Fibroblast of lung (primary cell): ENCODE data around the gene TCF7L1. TPM values are rescaled to one million over a fixed set of nuclear protein-coding genes. Genes with fewer than 3 reads are reported as not detected.
"Not testable (repeated sequence)": the region's sequence is repeated elsewhere in the genome, so short reads cannot be mapped to it uniquely, and the experiment has no call there.

ENCODE experiments used
- DNase-seq, 2 donors: peaks; one replicate each; pipeline versions ENCODE4 v3.0.0 to v3.0.0-alpha.2; 2010; ENCODE audit warnings: low read depth in 2 of 2
- H2AFZ ChIP-seq: 2 replicates; pipeline ENCODE4 v1.5.1; 2012; ENCODE audit warnings: low read length, control low read depth, inconsistent platforms
- H3K27ac ChIP-seq: 2 replicates; pipeline ENCODE4 v1.5.1; 2011; ENCODE audit warnings: low read length, control low read depth; ENCODE audit not compliant: insufficient read depth
- H3K27me3 ChIP-seq: 2 replicates; pipeline ENCODE4 v1.5.1; 2011; ENCODE audit warnings: mild to moderate bottlenecking, low read length; ENCODE audit not compliant: control insufficient read depth, insufficient read depth
- H3K36me3 ChIP-seq: 2 replicates; pipeline ENCODE4 v1.5.1; 2011; ENCODE audit warnings: low read length; ENCODE audit not compliant: control insufficient read depth, insufficient read depth
- H3K4me1 ChIP-seq: 2 replicates; pipeline ENCODE4 v1.5.1; 2011; ENCODE audit warnings: low read length; ENCODE audit not compliant: control insufficient read depth, insufficient read depth; ENCODE audit errors: extremely low read depth
- H3K4me2 ChIP-seq: 2 replicates; pipeline ENCODE4 v1.5.1; 2011; ENCODE audit warnings: low read length, control low read depth; ENCODE audit not compliant: insufficient read depth; ENCODE audit errors: extremely low read depth
- H3K4me3 ChIP-seq, 4 experiments: fragments of 200-600 bp in 1 of 4; sonication (generic) in 1 of 4; replicated peaks in 1 of 4; 2 replicates each; pipeline ENCODE4 v1.5.1; 2011 to 2016; ENCODE audit warnings: low read length in 4 of 4, low read depth in 3 of 4, mild to moderate bottlenecking in 3 of 4, control low read depth in 2 of 4, inconsistent platforms in 1 of 4, mixed read lengths in 1 of 4; ENCODE audit not compliant: insufficient read depth in 1 of 4; ENCODE audit errors: control extremely low read depth in 1 of 4
- H3K79me2 ChIP-seq: 2 replicates; pipeline ENCODE4 v1.5.1; 2012; ENCODE audit warnings: mild to moderate bottlenecking, low read length, inconsistent platforms; ENCODE audit not compliant: control insufficient read depth, insufficient read depth
- H3K9ac ChIP-seq: 2 replicates; pipeline ENCODE4 v1.5.1; 2011; ENCODE audit warnings: mild to moderate bottlenecking, low read length, control low read depth; ENCODE audit not compliant: insufficient read depth
- H3K9me3 ChIP-seq: 2 replicates; pipeline ENCODE4 v1.5.1; 2012; ENCODE audit warnings: low read depth, low read length; ENCODE audit not compliant: control insufficient read depth, insufficient read depth
- H4K20me1 ChIP-seq: 2 replicates; pipeline ENCODE4 v1.5.1; 2011; ENCODE audit warnings: low read length; ENCODE audit not compliant: control insufficient read depth, insufficient read depth; ENCODE audit errors: extremely low read depth
- EZH2 ChIP-seq: IDR thresholded peaks from 2 replicates; pipeline ENCODE4 v1.5.1; 2012; ENCODE audit warnings: low read length, control low read depth, mild to moderate bottlenecking; ENCODE audit errors: missing control alignments
- polyA plus RNA-seq, 2 donors: library from polyadenylated mRNA; depleted of rRNA in 1 of 2; stranded (reverse) in 1 of 2; unstranded in 1 of 2; fragments of >200 nt; gene quantifications; 2 replicates each; pipeline ENCODE4 v1.2.1, GENCODE V29; 2011 to 2012; ENCODE audit warnings: missing spikeins in 1 of 2
- total RNA-seq: library from RNA; depleted of rRNA; stranded (reverse); fragments of >200 nt; gene quantifications from 2 replicates; pipeline ENCODE4 v1.2.1, GENCODE V29; 2014
- TF ChIP-seq, protein P1 (sequence below), 2 donors: IDR thresholded peaks in 1 of 2; conservative IDR thresholded peaks in 1 of 2; 1 replicate in 1 of 2; 2 replicates in 1 of 2; pipeline ENCODE4 v1.5.1; 2011 to 2012; ENCODE audit warnings: low read length in 2 of 2, control low read depth in 1 of 2, inconsistent platforms in 1 of 2, low read depth in 1 of 2, mild to moderate bottlenecking in 1 of 2

TCF7L1 gene
- total and polyA plus RNA-seq, 2 donors (not counting 1 experiment from before 2014, with no cell fraction given): 0.83 to 1.5 TPM

DNA sequence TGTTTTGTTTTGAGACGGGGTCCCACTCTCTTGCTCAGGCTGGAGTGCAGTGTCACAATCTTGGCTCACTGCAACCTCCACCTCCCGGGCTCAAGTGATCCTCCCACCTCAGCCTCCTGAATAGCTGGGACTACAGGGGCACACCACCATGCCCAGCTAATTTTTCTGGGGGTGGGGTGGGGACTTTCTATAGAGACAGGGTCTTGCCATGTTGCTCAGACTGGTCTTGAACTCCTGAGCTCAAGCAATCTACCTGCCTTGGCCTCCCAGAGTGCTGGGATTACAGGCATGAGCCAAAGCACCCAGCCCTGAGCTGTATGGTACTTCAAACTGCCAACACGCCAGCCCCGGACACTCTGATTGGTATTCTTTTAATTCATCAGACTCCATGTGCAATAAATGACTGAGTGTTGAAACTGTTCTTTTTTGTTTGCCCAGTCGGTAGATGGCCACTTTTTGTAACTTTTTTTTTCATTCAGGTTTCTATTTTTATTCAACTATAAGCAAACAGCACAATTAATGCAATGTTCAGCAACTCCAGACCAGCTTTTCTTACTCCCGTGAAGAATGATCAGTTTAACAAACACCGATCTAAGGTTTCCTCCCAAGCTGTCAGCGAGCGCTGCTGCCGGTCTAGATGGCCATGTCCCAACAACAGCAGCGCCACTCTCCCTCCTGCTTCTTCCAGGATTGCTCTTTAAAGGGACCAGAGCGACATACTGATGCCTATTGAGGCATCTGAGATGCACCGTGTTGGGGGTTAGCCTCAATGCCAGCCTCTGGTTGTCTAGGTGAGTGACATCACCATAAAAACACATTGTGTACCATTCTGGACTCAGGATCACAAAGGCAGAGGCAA is 207.1 kb downstream of the TCF7L1 start:
- peak overlapping the region; percentile 3 for H3K4me2 ChIP-seq
- H2AFZ ChIP-seq: no peak overlapping the region
- H3K4me3 ChIP-seq: peak overlapping the region in 1 of 4 experiments; percentile 1
- TF ChIP-seq, protein P1, sequence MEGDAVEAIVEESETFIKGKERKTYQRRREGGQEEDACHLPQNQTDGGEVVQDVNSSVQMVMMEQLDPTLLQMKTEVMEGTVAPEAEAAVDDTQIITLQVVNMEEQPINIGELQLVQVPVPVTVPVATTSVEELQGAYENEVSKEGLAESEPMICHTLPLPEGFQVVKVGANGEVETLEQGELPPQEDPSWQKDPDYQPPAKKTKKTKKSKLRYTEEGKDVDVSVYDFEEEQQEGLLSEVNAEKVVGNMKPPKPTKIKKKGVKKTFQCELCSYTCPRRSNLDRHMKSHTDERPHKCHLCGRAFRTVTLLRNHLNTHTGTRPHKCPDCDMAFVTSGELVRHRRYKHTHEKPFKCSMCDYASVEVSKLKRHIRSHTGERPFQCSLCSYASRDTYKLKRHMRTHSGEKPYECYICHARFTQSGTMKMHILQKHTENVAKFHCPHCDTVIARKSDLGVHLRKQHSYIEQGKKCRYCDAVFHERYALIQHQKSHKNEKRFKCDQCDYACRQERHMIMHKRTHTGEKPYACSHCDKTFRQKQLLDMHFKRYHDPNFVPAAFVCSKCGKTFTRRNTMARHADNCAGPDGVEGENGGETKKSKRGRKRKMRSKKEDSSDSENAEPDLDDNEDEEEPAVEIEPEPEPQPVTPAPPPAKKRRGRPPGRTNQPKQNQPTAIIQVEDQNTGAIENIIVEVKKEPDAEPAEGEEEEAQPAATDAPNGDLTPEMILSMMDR (conservative IDR thresholded peaks at IDR 0.05 in 1 of 2, IDR thresholded peaks at IDR 0.05 in 1 of 2; ENCODE audit: low read depth in 1 of 2, low read length in 2 of 2): no peak
- no peak for TF ChIP-seq EZH2
- DNase-seq: no peak
- H3K9me3 ChIP-seq: no peaks in the 10 kb centered on the region
- peaks cover 5% of the 10 kb centered on the region for H3K36me3 ChIP-seq
- no peaks in the 10 kb centered on the region for H3K79me2 ChIP-seq
- H4K20me1 ChIP-seq: no peaks in the 10 kb centered on the region
- H3K27ac ChIP-seq: no peak overlapping the region
- H3K4me1 ChIP-seq: no peaks in the 10 kb centered on the region
- H3K27me3 ChIP-seq: peaks cover 6% of the 10 kb centered on the region
- H3K9ac ChIP-seq: no peak overlapping the region

DNA sequence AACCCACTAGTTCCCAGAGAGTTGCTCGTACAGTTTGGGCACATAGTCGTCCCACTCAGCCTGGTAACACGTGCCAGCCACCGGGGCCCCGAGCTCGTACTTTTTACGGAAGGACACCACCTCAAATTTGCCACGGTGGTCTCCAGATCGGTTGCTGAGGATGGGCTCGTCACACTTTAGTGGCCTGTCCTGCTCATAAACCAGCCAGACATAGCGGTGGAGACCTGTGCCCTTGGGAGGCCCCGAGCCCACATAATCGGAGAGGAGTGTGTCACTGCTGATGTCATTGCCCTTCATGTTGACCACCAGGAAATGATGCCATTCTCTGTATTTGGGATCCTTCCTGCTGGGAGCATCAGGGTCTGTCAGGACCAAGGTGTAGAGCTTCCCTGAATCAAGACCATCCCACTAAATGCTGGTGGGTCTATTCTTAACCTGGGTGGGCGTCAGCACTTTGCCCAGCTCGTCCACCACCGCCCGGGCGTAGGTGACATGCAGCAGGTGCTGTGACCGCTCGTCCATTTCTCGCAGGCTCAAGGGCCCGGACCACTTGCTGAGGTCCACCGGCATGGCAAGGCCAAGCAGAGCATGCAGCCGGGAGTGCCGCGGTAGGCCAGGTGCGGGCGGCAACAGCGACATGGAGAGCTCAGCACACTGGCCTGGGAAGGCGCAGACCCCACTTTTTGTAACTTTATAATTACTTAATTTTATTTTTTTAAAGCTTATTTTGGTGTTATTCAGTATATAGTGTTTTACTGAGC is 208.3 kb downstream of the TCF7L1 start:
- H3K9ac ChIP-seq: no peak overlapping the region
- no peaks in the 10 kb centered on the region for H4K20me1 ChIP-seq
- H3K36me3 ChIP-seq: peaks cover 8% of the 10 kb centered on the region
- H2AFZ ChIP-seq: no peak overlapping the region
- H3K27me3 ChIP-seq: peaks cover 6% of the 10 kb centered on the region
- no peaks in the 10 kb centered on the region for H3K79me2 ChIP-seq
- no peaks in the 10 kb centered on the region for H3K9me3 ChIP-seq
- H3K27ac ChIP-seq: no peak overlapping the region
- TF ChIP-seq, protein P1 (conservative IDR thresholded peaks at IDR 0.05 in 1 of 2, IDR thresholded peaks at IDR 0.05 in 1 of 2; ENCODE audit: low read depth in 1 of 2, low read length in 2 of 2): no peak
- TF ChIP-seq EZH2: no peak
- no peak overlapping the region for H3K4me2 ChIP-seq
- H3K4me3 ChIP-seq: no peak overlapping the region
- no peaks in the 10 kb centered on the region for H3K4me1 ChIP-seq
- DNase-seq: no peak

DNA sequence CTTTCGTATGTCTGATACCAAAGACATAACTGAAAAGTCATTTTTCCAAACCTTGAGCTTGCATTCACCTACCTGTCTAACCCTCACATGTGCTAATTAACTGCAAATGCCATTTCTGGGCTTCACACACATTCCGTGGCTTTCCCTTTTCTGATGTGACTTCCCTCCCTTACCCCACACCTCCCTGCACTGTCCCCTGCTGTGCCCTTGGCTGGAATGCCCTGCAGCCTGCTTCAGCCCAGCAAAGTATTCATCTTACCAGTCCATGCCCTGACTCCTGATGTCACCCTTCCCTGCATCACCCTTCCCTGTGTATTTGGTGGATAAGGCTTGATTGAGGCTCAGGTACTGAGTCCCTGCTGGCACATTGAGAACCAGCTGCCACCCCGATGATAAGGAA is 209.0 kb downstream of the TCF7L1 start:
- Histone ChIP-seq H3K4me3 (no peak overlapping the region), H3K27ac (no peak overlapping the region), H3K4me1 (no peaks in the 10 kb centered on the region), H3K9me3 (no peaks in the 10 kb centered on the region), H3K27me3 (peaks cover 6% of the 10 kb centered on the region), H2AFZ (no peak overlapping the region), H3K79me2 (no peaks in the 10 kb centered on the region), H4K20me1 (no peaks in the 10 kb centered on the region), H3K4me2 (no peak overlapping the region), H3K9ac (no peak overlapping the region), H3K36me3 (peaks cover 8% of the 10 kb centered on the region)
- DNase-seq: no peak
- TF ChIP-seq, protein P1 (conservative IDR thresholded peaks at IDR 0.05 in 1 of 2, IDR thresholded peaks at IDR 0.05 in 1 of 2; ENCODE audit: low read depth in 1 of 2, low read length in 2 of 2): no peak
- no peak for TF ChIP-seq EZH2

DNA sequence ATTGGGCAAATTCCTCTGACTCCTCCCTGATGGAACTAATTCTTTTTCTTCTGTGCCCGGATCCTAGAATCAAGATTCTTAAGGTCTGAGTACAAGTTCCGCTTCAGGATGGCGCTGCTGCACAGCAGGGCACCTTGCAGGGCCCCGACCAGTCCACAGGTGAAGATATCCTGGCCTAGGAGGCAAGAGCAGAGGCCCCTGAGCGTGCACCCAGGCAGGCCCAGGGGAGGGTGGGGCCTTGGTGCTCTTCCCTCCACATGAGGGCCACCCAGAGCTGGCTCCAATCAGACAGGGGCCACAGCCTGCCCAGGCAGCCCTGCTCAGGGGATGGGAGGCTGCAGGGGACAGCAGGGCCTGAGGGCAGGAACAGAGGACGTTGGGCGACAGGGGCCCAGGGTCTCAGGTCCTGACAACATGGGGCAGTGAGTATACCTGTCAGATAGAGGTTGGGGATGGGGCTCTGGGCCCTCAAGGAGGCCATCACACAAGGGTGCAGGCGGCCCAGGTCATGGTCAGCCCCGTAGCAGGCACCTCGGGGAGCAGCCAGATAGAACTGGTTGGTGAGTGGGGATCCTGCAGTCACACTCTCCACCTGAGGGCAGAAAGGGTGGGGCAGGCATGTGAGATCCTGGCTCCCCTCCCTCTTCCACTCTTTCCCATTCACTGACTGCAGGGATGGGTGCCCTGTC is 210.2 kb downstream of the TCF7L1 start:
- not testable (repeated sequence) for H4K20me1 ChIP-seq, H3K27ac ChIP-seq

More for the DNA sequence above, 210.2 kb downstream of the TCF7L1 start:
- not testable (repeated sequence) for H3K79me2 ChIP-seq, H3K27me3 ChIP-seq, H3K36me3 ChIP-seq, DNase-seq, H3K9ac ChIP-seq, H3K4me2 ChIP-seq, H3K4me3 ChIP-seq, H3K4me1 ChIP-seq, H2AFZ ChIP-seq, H3K9me3 ChIP-seq
